GM12878 (cell line): ENCODE data around the gene DDX23. TPM values are rescaled to one million over a fixed set of nuclear protein-coding genes. Genes with fewer than 3 reads are reported as not detected.

ENCODE experiments used
- ATAC-seq: fragments of 200-7000 bp; cut with Tn5 transposase; 3 replicates; pipeline ENCODE4 v1.9.1; 2020; ENCODE audit warnings: mild to moderate bottlenecking, moderate library complexity
- BruUV-seq: library from RNA; stranded (reverse); fragments of 400-500 nt; replicated peaks from 2 replicates; lab custom pipeline; 2021; lab: Mats Ljungman, UMichigan
- CTCF ChIA-PET: fragments of 300-600 bp; sonication (Branson Sonifier 250); formaldehyde crosslinking; extraction: SDS; loops from one replicate; lab custom pipeline; 2021; ENCODE audit warnings: inconsistent platforms; lab: Yijun Ruan, JAX
- POLR2A ChIA-PET: fragments of 350-600 bp; formaldehyde crosslinking; extraction: SDS; loops from one replicate; lab custom pipeline; 2021; ENCODE audit warnings: inconsistent platforms; lab: Charles Lee
- RAD21 ChIA-PET: fragments of 300-600 bp; sonication (Branson Sonifier 250); formaldehyde crosslinking; loops from one replicate; lab custom pipeline; 2023; ENCODE audit warnings: antibody characterized with exemption; ENCODE audit not compliant: unreplicated experiment; lab: Charles Lee
- SMC1A ChIA-PET: fragments of 300-600 bp; sonication (Branson Sonifier 250); formaldehyde crosslinking; loops from one replicate; lab custom pipeline; 2023; ENCODE audit not compliant: unreplicated experiment, uncharacterized antibody; lab: Charles Lee
- DNase-seq: peaks from one replicate; pipeline ENCODE4 v3.0.0-alpha.2; 2011; ENCODE audit warnings: low read depth, low spot score
- FAIRE-seq: peaks from 3 replicates; lab custom pipeline; 2011; peaks lifted over from hg19 to GRCh38; lab: Jason Lieb, UNC
- H2AFZ ChIP-seq: 2 replicates; pipeline ENCODE4 v1.6.0; 2011; ENCODE audit warnings: low read depth, low read length, control low read depth; ENCODE audit not compliant: control insufficient read depth
- H3K27ac ChIP-seq: 2 replicates; pipeline ENCODE4 v1.5.1; 2011; ENCODE audit warnings: control low read depth; ENCODE audit not compliant: control insufficient read depth, insufficient read depth
- H3K27me3 ChIP-seq, 2 experiments: replicated peaks in 1 of 2; 2 replicates each; pipeline versions ENCODE4 v1.6.0 to v1.6.1; 2011; ENCODE audit warnings: low read length in 1 of 2; ENCODE audit not compliant: control insufficient read depth in 2 of 2, insufficient read depth in 2 of 2
- H3K36me3 ChIP-seq, 2 experiments: 2 replicates each; pipeline ENCODE4 v1.5.1; 2011; ENCODE audit warnings: low read length in 1 of 2; ENCODE audit not compliant: control insufficient read depth in 2 of 2, insufficient read depth in 2 of 2
- H3K4me1 ChIP-seq: 2 replicates; pipeline ENCODE4 v1.6.1; 2011; ENCODE audit warnings: mild to moderate bottlenecking, low read length, moderate library complexity, mixed read lengths; ENCODE audit not compliant: control insufficient read depth, insufficient read depth
- H3K4me2 ChIP-seq: 2 replicates; pipeline ENCODE4 v1.6.0; 2011; ENCODE audit warnings: control low read depth; ENCODE audit not compliant: control insufficient read depth, insufficient read depth
- H3K4me3 ChIP-seq: fragments of 200-600 bp; sonication (generic); 2 replicates; pipeline ENCODE4 v1.5.1; 2016
- H3K79me2 ChIP-seq: 2 replicates; pipeline ENCODE4 v1.6.0; 2011; ENCODE audit warnings: low read length; ENCODE audit not compliant: control insufficient read depth, insufficient read depth
- H3K9ac ChIP-seq: 2 replicates; pipeline ENCODE4 v1.8.0; 2011; ENCODE audit warnings: low read length, control low read depth, mixed read lengths; ENCODE audit not compliant: control insufficient read depth, insufficient read depth
- H3K9me3 ChIP-seq: replicated peaks from 3 replicates; pipeline ENCODE4 v1.5.1; 2011; ENCODE audit warnings: mild to moderate bottlenecking, low read length; ENCODE audit not compliant: control insufficient read depth, insufficient read depth
- H4K20me1 ChIP-seq: 2 replicates; pipeline ENCODE4 v1.6.0; 2011; ENCODE audit not compliant: control insufficient read depth, insufficient read depth
- CHD2 ChIP-seq: IDR thresholded peaks from 2 replicates; pipeline ENCODE4 v1.6.1; 2011; ENCODE audit warnings: low read depth, low read length, improper control_type of control experiment, borderline replicate concordance
- CREM ChIP-seq: IDR thresholded peaks from 2 replicates; pipeline ENCODE4 v1.6.1; 2014; ENCODE audit warnings: antibody characterized with exemption, low read depth
- EGR1 ChIP-seq, 2 experiments: IDR thresholded peaks; 1 replicate in 1 of 2; 2 replicates in 1 of 2; pipeline ENCODE4 v1.6.1; 2011 to 2012; ENCODE audit warnings: low read depth in 2 of 2, low read length in 2 of 2, borderline replicate concordance in 1 of 2, mild to moderate bottlenecking in 1 of 2, moderate library complexity in 1 of 2
- EZH2 ChIP-seq: IDR thresholded peaks from 2 replicates; pipeline ENCODE4 v1.6.1; 2012; ENCODE audit warnings: low read depth, mild to moderate bottlenecking, control low read depth, inconsistent platforms, low read length, borderline replicate concordance; ENCODE audit not compliant: control insufficient read depth
- GABPA ChIP-seq: IDR thresholded peaks from 2 replicates; pipeline ENCODE4 v1.6.1; 2014; ENCODE audit warnings: antibody characterized with exemption, low read depth, mild to moderate bottlenecking, inconsistent platforms
- IKZF1 ChIP-seq: fragments of 450-650 bp; conservative IDR thresholded peaks from 2 replicates; pipeline ENCODE4 v1.6.1; 2017; ENCODE audit warnings: antibody characterized with exemption, mild to moderate bottlenecking
- PRDM15 ChIP-seq: fragments of 450-650 bp; formaldehyde crosslinking; IDR thresholded peaks from 2 replicates; pipeline ENCODE4 v1.4.0; 2020; ENCODE audit warnings: mild to moderate bottlenecking, moderate library complexity
- RFX5 ChIP-seq: IDR thresholded peaks from 2 replicates; pipeline ENCODE4 v1.6.1; 2011; ENCODE audit warnings: low read depth, low read length, improper control_type of control experiment
- SIX5 ChIP-seq: IDR thresholded peaks from 2 replicates; pipeline ENCODE4 v1.6.1; 2011; ENCODE audit warnings: mild to moderate bottlenecking, low read depth, low read length, moderate library complexity; ENCODE audit not compliant: severe bottlenecking
- TCF3 ChIP-seq: IDR thresholded peaks from 2 replicates; pipeline ENCODE4 v1.6.1; 2012; ENCODE audit warnings: low read depth, mild to moderate bottlenecking, low read length, borderline replicate concordance; ENCODE audit not compliant: insufficient read depth
- YY1 ChIP-seq: IDR thresholded peaks from 2 replicates; pipeline ENCODE4 v1.6.1; 2011; ENCODE audit warnings: low read depth, mild to moderate bottlenecking, low read length
- ZBED1 ChIP-seq: IDR thresholded peaks from 2 replicates; pipeline ENCODE4 v1.6.1; 2016; ENCODE audit warnings: borderline replicate concordance
- ZNF622 ChIP-seq: fragments of 450-650 bp; IDR thresholded peaks from 2 replicates; pipeline ENCODE4 v1.6.1; 2017; ENCODE audit warnings: mild to moderate bottlenecking, inconsistent platforms
- ZZZ3 ChIP-seq: IDR thresholded peaks from 2 replicates; pipeline ENCODE4 v1.6.1; 2011; ENCODE audit warnings: low read depth; ENCODE audit not compliant: control insufficient read depth, insufficient read length
- whole genome bisulfite sequencing: methylation state at CpG from one replicate; pipeline ENCODE4 v1.1.6; 2016; ENCODE audit warnings: low lambda C conversion rate; ENCODE audit not compliant: insufficient replicate concordance, insufficient coverage; ENCODE audit errors: missing lambda C conversion rate; 5-methylcytosine and 5-hydroxymethylcytosine counted together
- in situ Hi-C: fragments of 300-500 bp; cut with MboI; formaldehyde crosslinking; loops from 9 replicates; pipeline ENCODE4 v1.14.3; 2018; ENCODE audit warnings: mixed read lengths
- intact Hi-C: fragments of 100-400 bp; cut with micrococcal nuclease; formaldehyde crosslinking; loops from one replicate; pipeline ENCODE4 v1.14.2; 2022; ENCODE audit not compliant: unreplicated experiment
- polyA plus RNA-seq, 11 experiments: library from polyadenylated mRNA; depleted of rRNA in 4 of 11; unstranded in 6 of 11; stranded (reverse) in 5 of 11; fragments of >200 nt; fragmentation: Nextera tagmentation in 4 of 11; fragmentation: Illumina TruSeq in 1 of 11; extraction: Ambion mirVana in 4 of 11; extraction: Trizol in 1 of 11; gene quantifications; 1 replicate in 1 of 11; 2 replicates in 10 of 11; pipeline versions ENCODE4 v1.2.1 to v1.2.3, GENCODE V29; 2011 to 2016; ENCODE audit warnings: inconsistent platforms in 2 of 11, missing spikeins in 2 of 11, low read depth in 1 of 11
- total RNA-seq, 4 experiments: library from RNA; depleted of rRNA in 3 of 4; stranded (reverse); fragments of >200 nt in 3 of 4; fragmentation: Illumina TruSeq in 1 of 4; extraction: Trizol in 1 of 4; gene quantifications; 2 replicates each; pipeline versions ENCODE4 v1.2.1 to v1.2.3, GENCODE V29; 2013 to 2021

The DDX23 gene
- total and polyA plus RNA-seq, 10 of the 15 experiments (the other 5 are each of a cell fraction or from before 2014, with no cell fraction given): 25.8 to 107 (median 77.4) TPM

- no peaks in the 10 kb centered on the region for H3K27me3 ChIP-seq
- FAIRE-seq: no peak
- 75% methylated on average over 59 of the region's 63 CpGs for WGBS
- in situ Hi-C loops: no loop called here
- no peak overlapping the region for H3K27ac ChIP-seq
- H4K20me1 ChIP-seq: no peaks in the 10 kb centered on the region
- H3K4me2 ChIP-seq: no peak overlapping the region
- RAD21 ChIA-PET: interaction anchor here (0.6 kb wide), 1 partner anchor 357 kb away, joined by 3 read pairs; no protein-coding TSS in a partner anchor
- no peak overlapping the region for H2AFZ ChIP-seq
- no peak for DNase-seq
- TF ChIP-seq IKZF1: no peak
- no peak for TF ChIP-seq CHD2
- no peak for TF ChIP-seq SIX5
- no peak for TF ChIP-seq ZZZ3
- no peak for TF ChIP-seq TCF3
- no peak for TF ChIP-seq PRDM15 (CRISPR knock-in tag)
- no peak for TF ChIP-seq EZH2
- no peak for TF ChIP-seq ZBED1
- TF ChIP-seq ZNF622: no peak
- TF ChIP-seq CREM: no peak
- TF ChIP-seq GABPA: no peak
- no peak for TF ChIP-seq EGR1 (IDR thresholded peaks at IDR 0.05; ENCODE audit: borderline replicate concordance in 1 of 2, low read depth in 2 of 2, low read length in 2 of 2)
- no peak for TF ChIP-seq RFX5
- no peak for TF ChIP-seq YY1
- TF ChIP-seq, all 136 proteins: peak for 0
- intact Hi-C loops: no loop called here
- Histone ChIP-seq H3K9me3 (no peaks in the 10 kb centered on the region), H3K4me1 (no peaks in the 10 kb centered on the region), H3K79me2 (no peaks in the 10 kb centered on the region), H3K36me3 (no peaks in the 10 kb centered on the region), H3K4me3 (no peak overlapping the region), H3K9ac (no peak overlapping the region)
- ChIA-PET POLR2A (interaction anchor here (0.6 kb wide), 1 partner anchor 119 kb away, joined by 4 read pairs; no protein-coding TSS in a partner anchor), SMC1A (no interaction called here), CTCF (interaction anchor here (1.2 to 4.1 kb wide), 3 partner anchors 10 to 32 kb away, joined by 3 to 18 read pairs (median 4); no protein-coding TSS in a partner anchor)
- BruUV-seq: no TSS peak
- no peak for ATAC-seq
These were observed 69.2 kb downstream of the DDX23 start for GRCh38 chr12:48782457-48783395.
